Esophagus muscularis mucosa (tissue), 4 donors: ENCODE results near the gene CHRNA5. TPM values are rescaled to one million over a fixed set of nuclear protein-coding genes. Genes with fewer than 3 reads are reported as not detected.

Experiments
- DNase-seq: peaks from one replicate; pipeline ENCODE4 v3.0.0-alpha.2; 2017; ENCODE audit errors: extremely low spot score
- H3K27ac ChIP-seq, 4 donors: fragments of 200-600 bp; sonication (generic); replicated peaks in 1 of 4; 1 replicate in 3 of 4; 2 replicates in 1 of 4; pipeline ENCODE4 v1.5.1; 2016 to 2019; ENCODE audit warnings: mild to moderate bottlenecking in 1 of 4
- H3K27me3 ChIP-seq, 4 donors: fragments of 200-600 bp; sonication (generic); one replicate each; pipeline versions ENCODE4 v1.5.1 to v1.6.0; 2016 to 2019
- H3K36me3 ChIP-seq, 4 donors: fragments of 200-600 bp; sonication (generic); one replicate each; pipeline ENCODE4 v1.5.1; 2016 to 2019
- H3K4me1 ChIP-seq, 4 donors: fragments of 200-600 bp; sonication (generic); one replicate each; pipeline ENCODE4 v1.5.1; 2016 to 2019
- H3K4me3 ChIP-seq, 4 donors: fragments of 200-600 bp; sonication (generic); 1 replicate in 2 of 4; 2 replicates in 2 of 4; pipeline ENCODE4 v1.5.1; 2016 to 2019; ENCODE audit warnings: mild to moderate bottlenecking in 4 of 4, moderate library complexity in 1 of 4
- H3K9me3 ChIP-seq, 4 donors: fragments of 200-600 bp; sonication (generic); 1 replicate in 3 of 4; 2 replicates in 1 of 4; pipeline ENCODE4 v1.5.1; 2016 to 2019
- CTCF ChIP-seq, 3 experiments: fragments of 200-600 bp in 2 of 3; fragments of 450-650 bp in 1 of 3; sonication (generic) in 2 of 3; IDR thresholded peaks; one replicate each; pipeline ENCODE4 v1.5.1; 2017 to 2019; ENCODE audit warnings: antibody characterized with exemption in 3 of 3, mild to moderate bottlenecking in 2 of 3, moderate library complexity in 1 of 3
- EP300 ChIP-seq: sonication (generic); formaldehyde crosslinking; IDR thresholded peaks from one replicate; pipeline ENCODE4 v1.6.1; 2017; ENCODE audit warnings: antibody characterized with exemption
- POLR2A ChIP-seq: fragments of 450-650 bp; IDR thresholded peaks from one replicate; pipeline ENCODE4 v1.6.1; 2017; ENCODE audit warnings: antibody characterized with exemption, moderate library complexity, mild to moderate bottlenecking, low read depth
- POLR2AphosphoS5 ChIP-seq, 2 donors: sonication (generic); formaldehyde crosslinking; IDR thresholded peaks; one replicate each; pipeline ENCODE4 v1.6.1; 2017; ENCODE audit warnings: antibody characterized with exemption in 2 of 2
- WGBS: methylation state at CpG from one replicate; pipeline ENCODE4 v1.1.5; 2018; 5-methylcytosine and 5-hydroxymethylcytosine counted together
- intact Hi-C: fragments of 100-400 bp; cut with DNase I; formaldehyde crosslinking; loops from one replicate; pipeline ENCODE4 v1.15.1; 2023
- total RNA-seq, 4 donors: library from RNA; depleted of rRNA; stranded (reverse); fragments of >200 nt; gene quantifications; one replicate each; pipeline versions ENCODE4 v1.1.0 to v1.2.1, GENCODE V29; 2016

Gene CHRNA5
- total RNA-seq, 4 donors from 2014 or later: 0.80 to 1.2 (median 0.98) TPM

GRCh38 chr15:78625606-78626280, 60.4 kb downstream of the CHRNA5 start:
- H3K4me3 ChIP-seq: no peak overlapping the region
- 86% methylated on average over 10 of the region's 12 CpGs for WGBS
- peaks cover 0 to 6% (median 4%) of the 10 kb centered on the region in 4 donors for H3K4me1 ChIP-seq
- H3K27ac ChIP-seq: no peak overlapping the region
- no peak for TF ChIP-seq EP300
- TF ChIP-seq POLR2AphosphoS5 (IDR thresholded peaks at IDR 0.05): no peak
- TF ChIP-seq CTCF (IDR thresholded peaks at IDR 0.05): no peak
- TF ChIP-seq POLR2A: no peak
- DNase-seq: no peak
- intact Hi-C loops: no loop called here
- no peaks in the 10 kb centered on the region for H3K36me3 ChIP-seq
- no peaks in the 10 kb centered on the region for H3K9me3 ChIP-seq
- peaks cover 0 to 61% (median 10%) of the 10 kb centered on the region in 4 donors for H3K27me3 ChIP-seq

GRCh38 chr15:78626381-78626995, 61.2 kb downstream of the CHRNA5 start:
- H3K9me3 ChIP-seq: no peaks in the 10 kb centered on the region
- peaks cover 0 to 54% (median 4%) of the 10 kb centered on the region in 4 donors for H3K27me3 ChIP-seq
- WGBS: 91% methylated on average over 6 of the region's 6 CpGs
- intact Hi-C loops: no loop called here
- H3K4me1 ChIP-seq: no peaks in the 10 kb centered on the region
- TF ChIP-seq POLR2A (no peak), CTCF (IDR thresholded peaks at IDR 0.05) (no peak), POLR2AphosphoS5 (IDR thresholded peaks at IDR 0.05) (no peak), EP300 (no peak)
- H3K4me3 ChIP-seq: no peak overlapping the region
- H3K27ac ChIP-seq: no peak overlapping the region
- no peaks in the 10 kb centered on the region for H3K36me3 ChIP-seq
- no peak for DNase-seq

GRCh38 chr15:78627348-78627747, 62.0 kb downstream of the CHRNA5 start:
- DNase-seq: no peak
- WGBS: 82% methylated on average over 8 of the region's 8 CpGs
- H3K27ac ChIP-seq: no peak overlapping the region
- intact Hi-C loops: no loop called here
- no peak for TF ChIP-seq EP300
- TF ChIP-seq CTCF (IDR thresholded peaks at IDR 0.05): no peak
- TF ChIP-seq POLR2AphosphoS5 (IDR thresholded peaks at IDR 0.05): no peak
- TF ChIP-seq POLR2A: no peak
- H3K9me3 ChIP-seq: no peaks in the 10 kb centered on the region
- H3K4me1 ChIP-seq: no peaks in the 10 kb centered on the region
- H3K27me3 ChIP-seq: peaks cover 0 to 45% (median 0%) of the 10 kb centered on the region in 4 donors
- H3K36me3 ChIP-seq: no peaks in the 10 kb centered on the region
- H3K4me3 ChIP-seq: no peak overlapping the region

GRCh38 chr15:78628227-78628626, 62.9 kb downstream of the CHRNA5 start:
- Histone ChIP-seq H3K4me3 (no peak overlapping the region), H3K36me3 (no peaks in the 10 kb centered on the region), H3K9me3 (peaks cover 0 to 7% (median 5%) of the 10 kb centered on the region in 4 donors), H3K4me1 (no peaks in the 10 kb centered on the region), H3K27me3 (peaks cover 0 to 39% (median 0%) of the 10 kb centered on the region in 4 donors), H3K27ac (no peak overlapping the region)
- TF ChIP-seq EP300: no peak
- no peak for TF ChIP-seq POLR2A
- no peak for TF ChIP-seq POLR2AphosphoS5 (IDR thresholded peaks at IDR 0.05)
- no peak for TF ChIP-seq CTCF (IDR thresholded peaks at IDR 0.05)
- no peak for DNase-seq
- intact Hi-C loops: no loop called here
- 91% methylated on average over 5 of the region's 6 CpGs for WGBS
